GM19099 (cell line): Measurements from ENCODE around the gene VCAN.

Experiments used
- POLR2A ChIP-seq: IDR thresholded peaks from 3 replicates; pipeline ENCODE4 v1.6.1; 2011; ENCODE audit warnings: low read depth; ENCODE audit not compliant: insufficient read length; ENCODE audit errors: extremely low read depth

Gene VCAN

DNA sequence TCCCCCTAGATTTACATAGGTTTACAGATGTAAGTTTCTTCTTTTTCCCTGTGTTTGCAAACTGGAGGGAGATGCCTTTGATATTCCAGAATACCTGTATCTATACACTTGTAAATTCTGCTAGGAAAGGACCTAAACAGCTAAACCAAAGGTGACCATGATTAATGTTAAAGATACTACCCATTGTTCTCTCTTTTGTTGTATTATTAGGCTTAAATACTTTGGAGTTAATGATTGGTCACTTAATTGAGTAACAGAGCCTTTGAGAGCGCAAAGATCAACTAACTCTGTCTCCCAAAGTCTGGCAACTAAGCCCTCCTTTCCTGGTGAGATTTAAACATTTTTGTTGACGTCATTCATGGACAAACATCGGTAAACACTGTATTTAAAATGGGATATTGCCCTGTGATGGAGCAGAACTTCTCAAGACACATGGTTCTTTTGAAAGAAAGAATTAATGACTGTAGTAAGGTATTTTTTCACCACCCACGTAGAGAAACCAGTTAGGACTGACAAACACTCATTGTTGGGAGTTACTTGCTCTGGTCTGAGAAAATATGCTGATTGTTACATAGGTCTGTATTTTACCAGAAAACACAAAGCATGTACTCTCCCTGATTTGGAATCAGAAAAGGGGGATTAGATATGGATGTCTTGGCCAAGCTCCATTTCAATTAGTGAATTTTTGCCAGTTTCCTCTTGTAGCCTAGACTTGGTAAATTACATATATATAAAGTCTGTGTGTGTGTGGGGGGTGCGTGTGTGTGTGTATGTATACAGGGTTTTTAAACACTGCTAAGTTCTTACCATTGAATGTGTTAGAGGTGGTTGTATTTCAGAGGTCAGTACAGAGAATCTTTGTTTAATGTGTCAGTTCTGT, 4.6 kb downstream of the VCAN start:
- no peak for TF ChIP-seq POLR2A

GRCh38 chr5:83482961-83483360, 11.4 kb downstream of the VCAN start:
- no peak for TF ChIP-seq POLR2A

GRCh38 chr5:83484294-83484693, 12.8 kb downstream of the VCAN start:
- TF ChIP-seq POLR2A: no peak

DNA sequence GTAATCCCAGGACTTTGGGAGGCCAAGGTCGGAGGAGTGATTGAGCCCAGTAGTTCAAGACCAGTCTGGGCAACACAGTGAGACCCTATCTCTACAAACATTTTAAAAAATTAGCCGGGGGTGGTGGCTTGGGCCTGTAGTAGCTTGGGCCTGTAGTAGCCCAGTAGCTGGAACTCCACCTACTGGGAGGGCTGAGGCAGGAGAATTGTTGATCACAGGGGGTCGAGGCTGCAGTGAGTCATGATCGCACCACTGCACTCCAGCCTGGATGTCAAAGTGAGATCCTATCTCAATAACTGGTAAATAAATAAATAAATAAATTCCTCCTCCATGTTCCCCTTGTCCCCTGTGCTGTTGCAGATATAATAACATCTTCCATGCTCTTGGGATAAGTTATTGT, 14.3 kb downstream of the VCAN start:
- TF ChIP-seq POLR2A: no peak

DNA sequence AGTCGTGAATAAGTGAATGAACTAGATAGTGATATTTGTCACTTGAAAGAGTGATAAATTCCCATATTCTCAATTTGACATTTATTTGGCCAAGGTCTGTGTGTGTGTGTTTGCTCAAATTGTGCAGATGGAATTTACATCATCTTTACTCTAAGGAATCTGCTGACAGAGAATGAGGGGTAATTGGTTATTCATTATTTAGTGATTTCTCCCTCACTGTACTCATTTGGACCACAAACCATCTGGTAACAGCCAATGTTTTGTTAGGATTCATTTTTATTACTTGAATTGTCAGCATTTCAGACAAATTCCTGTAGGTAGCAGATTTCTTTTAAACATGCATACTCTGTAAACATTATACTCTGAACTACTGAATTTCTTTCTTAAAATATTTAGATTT, 15.6 kb downstream of the VCAN start:
- no peak for TF ChIP-seq POLR2A

- TF ChIP-seq POLR2A: no peak
These were observed 16.7 kb downstream of the VCAN start for GRCh38 chr5:83488271-83488670.

DNA sequence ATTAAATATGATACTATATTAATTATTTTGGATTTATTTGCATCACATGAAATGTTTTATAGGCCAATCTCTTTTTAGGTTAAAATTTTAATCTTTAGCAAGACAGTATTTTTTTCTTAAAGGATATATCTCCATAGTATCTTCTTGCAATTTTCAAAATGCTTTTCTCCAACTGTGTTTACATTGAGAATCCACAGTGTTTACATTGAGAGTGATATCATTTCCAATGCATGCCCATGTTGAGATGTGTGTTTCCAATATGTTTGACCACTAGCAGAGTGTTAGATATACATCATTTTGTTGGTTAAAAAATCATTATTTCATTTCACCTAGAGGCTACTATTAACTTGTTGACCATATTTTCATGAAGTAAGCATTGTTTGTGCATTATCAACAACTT, 17.3 kb downstream of the VCAN start:
- TF ChIP-seq POLR2A: no peak

DNA sequence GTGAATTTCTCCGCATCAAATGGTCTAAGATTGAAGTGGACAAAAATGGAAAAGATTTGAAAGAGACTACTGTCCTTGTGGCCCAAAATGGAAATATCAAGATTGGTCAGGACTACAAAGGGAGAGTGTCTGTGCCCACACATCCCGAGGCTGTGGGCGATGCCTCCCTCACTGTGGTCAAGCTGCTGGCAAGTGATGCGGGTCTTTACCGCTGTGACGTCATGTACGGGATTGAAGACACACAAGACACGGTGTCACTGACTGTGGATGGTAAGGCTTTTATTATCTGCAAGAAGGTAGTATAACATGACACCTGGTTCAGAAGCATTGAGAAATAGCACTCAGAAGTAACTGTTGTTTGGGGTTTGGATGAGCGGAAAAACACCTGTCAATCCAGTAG, 18.7 kb downstream of the VCAN start:
- no peak for TF ChIP-seq POLR2A

- TF ChIP-seq POLR2A: no peak
These were observed 20.8 kb downstream of the VCAN start for GRCh38 chr5:83492331-83492730.

DNA sequence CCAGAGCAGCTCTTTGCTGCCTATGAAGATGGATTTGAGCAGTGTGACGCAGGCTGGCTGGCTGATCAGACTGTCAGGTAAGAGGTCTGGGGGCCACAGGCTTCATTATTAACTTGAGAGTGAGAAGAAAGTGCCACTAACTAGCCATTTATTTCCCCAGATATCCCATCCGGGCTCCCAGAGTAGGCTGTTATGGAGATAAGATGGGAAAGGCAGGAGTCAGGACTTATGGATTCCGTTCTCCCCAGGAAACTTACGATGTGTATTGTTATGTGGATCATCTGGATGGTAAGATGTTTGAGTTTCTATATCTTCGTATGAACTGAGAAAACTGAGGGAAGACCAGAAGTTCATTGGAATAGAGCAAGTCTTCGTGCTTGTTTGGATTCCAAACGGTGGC, 22.1 kb downstream of the VCAN start:
- TF ChIP-seq POLR2A: no peak

DNA sequence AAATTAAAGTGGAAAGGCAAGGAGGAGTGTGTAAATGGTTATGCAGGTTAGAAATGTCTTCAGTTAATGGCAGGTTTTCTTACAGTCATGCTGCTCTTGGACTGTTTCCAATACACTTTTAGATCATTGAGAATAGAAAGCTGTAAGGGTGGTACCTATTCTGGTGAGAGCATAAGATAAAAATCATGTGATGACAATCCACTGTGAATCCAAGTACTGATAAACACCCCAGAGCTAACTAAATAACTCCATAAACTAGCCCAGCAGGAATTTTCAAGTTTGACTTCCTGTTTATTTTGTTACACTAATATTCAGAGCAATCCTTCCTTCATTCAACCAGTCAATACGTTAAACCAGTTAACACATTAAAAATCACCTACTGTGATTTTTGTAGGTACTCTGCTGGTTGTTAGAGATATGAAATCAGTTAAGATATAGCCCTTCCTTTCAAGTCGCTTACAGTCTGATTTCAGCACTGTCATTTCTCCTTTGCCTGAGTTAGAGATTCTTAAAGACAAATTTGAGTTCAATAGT, 22.6 kb downstream of the VCAN start:
- TF ChIP-seq POLR2A: no peak

- no peak for TF ChIP-seq POLR2A
These were observed 23.1 kb downstream of the VCAN start for GRCh38 chr5:83494666-83495065.

DNA sequence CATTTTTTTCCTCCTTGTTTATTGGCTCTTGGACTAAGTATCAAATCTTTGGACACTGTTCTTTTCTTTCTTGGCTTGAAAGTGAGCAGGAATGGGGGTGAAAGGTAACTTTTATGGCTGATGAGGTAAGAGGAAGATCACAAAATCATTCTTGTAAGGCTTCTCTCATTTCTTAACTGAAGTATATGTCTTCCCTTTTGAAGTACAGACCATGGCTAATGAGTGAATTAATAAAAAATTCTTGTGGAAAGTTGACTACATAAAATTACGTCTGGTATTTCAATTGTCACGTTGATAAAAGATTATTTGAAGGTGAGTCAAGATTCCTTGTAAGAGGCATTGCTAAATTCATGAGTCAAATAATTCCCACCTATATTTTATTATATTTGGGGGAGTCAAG, 25.1 kb downstream of the VCAN start:
- no peak for TF ChIP-seq POLR2A

DNA sequence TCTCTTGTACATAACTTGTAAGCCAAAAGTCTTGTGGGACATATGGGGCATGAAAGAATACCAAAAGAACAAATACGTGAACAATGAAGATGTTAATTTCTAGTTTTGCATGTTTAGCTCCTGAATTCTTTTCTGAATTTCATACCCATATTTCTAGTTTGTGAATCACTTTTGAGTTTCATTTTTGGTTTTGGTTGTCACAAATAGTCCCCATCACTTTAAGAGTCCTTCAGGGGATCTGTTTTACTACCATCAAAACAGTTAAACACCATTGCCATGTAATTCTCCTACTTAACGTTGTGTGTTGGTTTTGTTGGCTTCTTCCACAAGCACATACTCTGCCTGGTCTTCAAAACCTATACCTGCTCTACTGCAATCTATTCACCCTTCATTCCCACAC, 27.0 kb downstream of the VCAN start:
- no peak for TF ChIP-seq POLR2A

GRCh38 chr5:83503662-83504061, 32.1 kb downstream of the VCAN start:
- no peak for TF ChIP-seq POLR2A

DNA sequence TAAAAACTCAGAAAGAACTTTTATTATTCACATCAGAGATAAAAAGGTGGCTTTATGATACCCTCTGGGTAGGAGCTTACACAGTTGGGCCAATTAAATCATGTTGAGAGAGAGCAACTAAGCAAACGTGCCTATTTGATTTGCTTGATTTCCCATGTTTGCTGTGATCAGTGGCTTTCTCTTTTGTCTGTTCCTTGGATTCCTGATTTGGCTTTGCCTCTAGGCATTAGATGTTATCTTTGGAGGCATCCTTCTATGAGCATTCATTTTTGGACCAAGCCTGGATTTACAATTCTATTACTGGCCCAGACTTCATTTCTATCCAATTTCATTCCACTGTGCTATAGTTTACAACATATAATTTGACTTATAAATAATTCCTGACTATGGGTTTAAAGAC, 35.9 kb downstream of the VCAN start:
- TF ChIP-seq POLR2A: no peak
